GM19328 (cell line): ENCODE data around the gene PLCB2.

Experiments
- ATAC-seq: cut with Tn5 transposase; IDR thresholded peaks from one replicate; pipeline ENCODE4 v1.9.1; 2021; ENCODE audit warnings: mild to moderate bottlenecking, moderate library complexity; ENCODE audit not compliant: unreplicated experiment

The PLCB2 gene

GRCh38 chr15:40286794-40287193 is 20.9 kb downstream of the PLCB2 start:
- ATAC-seq, result no peak

GRCh38 chr15:40286061-40286532 is 21.6 kb downstream of the PLCB2 start:
- no peak for ATAC-seq

GRCh38 chr15:40285554-40286011 is 22.2 kb downstream of the PLCB2 start:
- no peak for ATAC-seq

DNA sequence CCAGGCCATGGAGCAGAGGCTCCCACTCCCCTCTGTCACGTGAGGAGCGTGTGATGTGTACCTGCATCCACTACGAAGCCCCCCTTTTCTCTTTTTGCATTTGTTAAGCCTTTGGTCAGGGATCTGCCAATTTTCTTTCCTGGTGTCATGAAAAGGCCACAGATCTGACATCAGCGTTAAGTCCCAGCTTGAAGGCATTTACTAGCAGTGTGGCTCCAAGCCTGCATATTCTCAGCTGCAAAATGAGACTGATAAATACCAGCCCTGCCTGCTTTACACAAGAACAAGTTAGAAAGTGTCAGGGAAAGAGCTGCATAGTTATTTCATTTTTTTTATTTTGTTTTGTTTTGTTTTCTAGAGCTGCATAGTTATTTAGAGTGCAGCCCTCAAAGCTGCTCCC is 22.6 kb downstream of the PLCB2 start:
- ATAC-seq, result no peak

- ATAC-seq, result no peak
These were observed 24.0 kb downstream of the PLCB2 start for GRCh38 chr15:40283615-40284300.

- ATAC-seq, result no peak
These were observed 24.7 kb downstream of the PLCB2 start, which contains the start of gene ANKRD63 for GRCh38 chr15:40282869-40283614. TSS of gene ANKRD63 (minus strand) at chr15:40283064. CDS start at chr15:40282586, 478 bp downstream.

DNA sequence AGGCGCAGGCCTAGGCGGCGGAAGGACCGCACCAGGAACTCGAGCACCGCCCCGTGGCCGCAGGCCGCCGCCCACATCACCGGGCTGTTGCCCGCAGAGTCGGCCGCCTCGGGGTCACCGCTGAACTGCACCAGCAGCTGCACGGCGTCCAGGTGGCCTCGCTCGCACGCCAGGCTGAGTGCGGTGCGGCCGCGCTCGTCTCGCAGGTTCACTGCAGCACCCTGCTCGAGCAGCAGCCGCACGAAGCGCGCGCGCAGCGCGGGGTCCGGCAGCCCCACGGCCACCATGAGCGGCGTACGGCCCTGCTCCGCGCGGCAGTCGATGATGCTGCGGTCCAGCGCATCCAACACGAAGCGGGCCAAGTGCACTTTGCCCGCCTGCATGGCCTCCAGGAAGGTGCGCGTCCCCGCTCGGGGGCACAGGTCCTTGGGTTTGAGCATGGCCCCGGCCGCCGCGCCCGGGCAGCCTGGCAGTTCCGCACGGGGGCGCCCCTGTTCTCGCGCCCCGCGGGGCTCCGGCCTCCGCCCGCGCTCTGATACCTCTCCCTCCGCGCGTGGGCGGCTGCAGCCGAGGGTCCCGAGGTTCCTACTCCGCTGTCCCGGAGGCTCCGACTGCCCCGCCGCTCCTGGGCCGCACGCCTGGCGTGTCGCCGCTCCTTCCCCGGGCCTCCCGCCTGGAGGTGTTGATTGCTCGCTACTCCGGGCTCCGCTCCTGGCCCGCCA is 25.4 kb downstream of the PLCB2 start:
- ATAC-seq, result no peak

DNA sequence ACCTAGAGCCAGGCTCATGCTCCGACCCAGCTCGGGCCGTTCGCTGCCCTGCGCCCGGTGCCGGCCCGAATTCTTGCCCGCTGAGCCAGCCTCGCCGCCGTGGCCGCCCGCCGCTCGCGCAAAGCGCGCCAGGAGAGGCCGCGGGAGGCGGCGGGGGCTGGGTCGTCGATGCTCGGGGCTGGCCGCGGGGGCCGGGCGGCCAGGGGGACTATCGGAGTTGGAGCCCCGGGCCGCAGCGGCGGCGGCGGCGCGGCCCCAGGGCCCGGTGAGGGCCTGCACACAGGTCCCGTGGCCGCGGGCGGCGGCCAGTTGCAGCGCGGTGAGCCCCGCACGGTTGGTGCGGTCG is 26.0 kb downstream of the PLCB2 start:
- ATAC-seq, result no peak

DNA sequence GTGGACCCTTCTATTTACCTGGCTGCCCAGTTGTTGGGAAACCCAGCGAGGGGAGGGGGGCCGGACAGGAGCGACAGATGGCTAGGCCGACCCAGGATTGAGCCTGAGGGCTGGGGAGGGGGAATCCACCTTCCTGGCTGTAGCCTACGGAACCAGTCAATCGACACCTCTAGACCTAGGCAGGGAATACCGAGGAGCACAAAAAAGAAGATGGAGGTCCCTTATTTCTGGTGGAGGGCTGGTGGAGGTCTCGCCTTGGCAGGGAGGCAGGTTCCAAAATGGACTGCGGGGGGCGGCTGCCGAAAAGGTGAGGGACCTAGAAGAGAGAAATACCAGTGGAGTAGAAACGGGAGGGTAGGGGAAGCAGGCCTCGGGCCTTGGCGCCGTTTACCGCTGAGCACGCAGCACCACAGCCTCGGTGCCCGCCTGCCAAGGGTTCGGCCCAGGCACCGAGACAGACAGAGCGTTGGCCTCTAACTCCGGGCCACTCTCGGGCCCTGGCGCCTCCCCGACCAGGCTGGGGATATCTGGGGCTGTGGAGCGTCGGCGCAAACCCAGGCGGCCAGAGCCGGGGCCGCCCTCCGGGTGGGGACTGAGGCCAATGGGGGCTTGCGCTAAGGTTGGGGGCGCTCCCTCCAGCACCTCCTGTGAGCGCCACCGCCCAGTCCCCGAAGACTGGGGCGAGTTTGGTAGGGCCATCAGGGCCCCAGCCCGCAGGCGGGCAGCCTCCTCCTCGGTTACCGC is 26.5 kb downstream of the PLCB2 start:
- ATAC-seq, result no peak

DNA sequence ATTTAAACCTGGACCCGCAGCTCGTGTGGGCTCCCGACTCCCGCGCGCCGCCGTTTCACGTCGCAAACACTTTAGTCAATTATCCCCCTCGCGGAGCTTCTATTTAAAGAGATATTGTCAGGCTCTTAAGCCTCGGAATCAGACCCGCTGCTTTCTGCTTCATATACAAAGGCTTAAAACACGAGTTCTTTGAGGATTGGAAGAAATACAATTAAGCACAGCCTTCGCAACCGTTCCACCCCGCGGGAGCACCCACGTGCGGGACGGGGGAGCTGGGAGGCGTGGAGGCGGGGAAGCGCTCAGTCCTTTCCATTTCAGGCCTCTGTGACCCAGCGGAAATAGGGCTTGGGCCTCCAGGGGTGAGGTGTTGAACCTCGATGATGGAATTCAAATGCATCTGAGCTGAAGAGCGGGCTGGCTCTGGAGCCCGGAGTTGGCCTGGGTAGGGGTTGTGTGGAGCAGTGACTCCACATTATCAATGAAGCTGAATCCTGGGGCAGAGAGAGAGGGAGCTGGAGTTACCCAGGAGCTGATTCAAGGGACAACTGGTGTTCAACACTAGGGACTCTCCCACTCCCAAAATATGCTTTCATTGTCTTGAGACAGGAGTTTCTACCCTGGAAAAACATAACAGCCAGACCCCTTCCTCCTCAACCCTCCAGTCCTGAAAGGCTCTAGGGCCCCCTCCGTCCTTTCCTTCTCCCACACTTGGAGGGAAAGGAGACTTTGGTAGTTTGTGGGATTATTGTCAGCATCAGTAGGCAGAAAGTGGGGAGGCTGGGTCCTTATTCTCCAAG is 27.3 kb downstream of the PLCB2 start:
- no peak for ATAC-seq

DNA sequence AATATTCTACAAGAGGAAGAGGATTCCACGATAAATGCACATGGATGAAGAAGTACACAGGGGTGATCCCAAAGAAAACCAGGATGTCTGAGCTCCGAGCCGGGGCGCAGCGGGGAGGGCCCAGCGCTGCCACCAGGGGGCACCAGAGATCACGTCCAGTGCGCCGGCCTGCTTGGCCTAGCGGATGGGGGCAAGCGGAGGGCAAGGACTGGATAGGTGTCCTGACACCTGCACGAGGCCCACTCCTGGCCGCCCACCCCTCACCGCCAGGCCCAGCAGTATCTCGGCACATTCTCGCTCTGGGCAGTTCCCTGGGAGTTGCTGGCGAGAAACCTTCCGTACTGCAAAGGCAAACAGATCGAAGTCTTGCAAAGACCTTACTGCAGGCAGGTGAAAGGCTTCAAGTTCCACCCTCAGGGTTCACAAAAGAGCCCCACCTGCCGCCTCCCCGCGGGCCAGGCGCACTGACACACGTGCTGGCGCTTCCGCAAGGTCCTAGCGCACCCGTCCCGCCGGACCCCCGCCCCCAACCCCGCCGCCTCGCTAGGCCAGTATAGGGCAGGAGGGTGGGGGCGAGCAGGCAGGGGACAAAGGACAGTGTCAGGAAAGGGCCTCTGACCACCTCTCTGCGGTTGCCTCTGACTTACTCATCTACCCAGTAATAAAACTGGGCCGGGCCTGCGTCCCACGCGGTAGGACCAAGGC is 28.1 kb downstream of the PLCB2 start:
- ATAC-seq, result no peak

GRCh38 chr15:40278026-40278425 is 29.7 kb downstream of the PLCB2 start:
- ATAC-seq, result no peak

- ATAC-seq, result no peak
These were observed 30.3 kb downstream of the PLCB2 start for GRCh38 chr15:40277471-40277870.

DNA sequence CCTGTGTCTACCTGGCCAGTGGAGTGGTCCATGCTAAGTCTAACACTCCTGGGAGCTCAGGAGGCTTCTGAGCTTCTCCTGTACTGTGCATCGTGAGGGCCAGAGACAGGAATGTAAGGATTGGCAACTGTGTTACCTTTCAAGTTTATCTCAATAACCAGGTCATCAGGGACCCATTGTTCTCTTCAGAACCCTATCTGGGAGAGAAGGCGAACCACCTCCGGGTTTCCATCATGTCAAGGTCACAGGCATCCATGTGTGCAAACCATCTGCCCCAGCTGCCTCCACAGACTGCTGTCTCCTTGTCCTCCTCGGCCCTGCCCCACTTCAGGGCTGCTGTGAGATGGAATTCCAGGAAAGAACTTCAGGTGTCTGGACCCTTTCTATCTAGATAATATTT is 30.8 kb downstream of the PLCB2 start:
- ATAC-seq, result no peak

- no peak for ATAC-seq
These were observed 31.8 kb downstream of the PLCB2 start for GRCh38 chr15:40275954-40276353.

DNA sequence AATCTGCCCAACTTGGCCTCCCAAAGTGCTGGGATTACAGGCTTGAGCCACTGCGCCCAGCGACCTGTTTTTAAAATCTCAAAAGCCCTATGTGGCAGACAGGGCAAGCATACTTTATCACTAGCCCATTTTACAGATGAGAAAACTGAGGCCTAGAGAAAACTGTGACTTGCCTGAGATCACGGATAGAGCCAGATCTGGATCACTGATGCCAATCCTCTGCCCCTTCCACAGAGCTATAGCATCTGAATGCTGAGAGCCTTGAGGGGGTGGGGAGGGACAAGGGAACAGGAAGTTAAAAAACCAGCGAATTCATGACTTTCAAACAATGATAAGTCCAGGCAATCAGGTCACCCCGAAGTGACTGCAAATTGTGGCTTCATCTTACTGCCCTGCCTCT is 32.2 kb downstream of the PLCB2 start:
- no peak for ATAC-seq

DNA sequence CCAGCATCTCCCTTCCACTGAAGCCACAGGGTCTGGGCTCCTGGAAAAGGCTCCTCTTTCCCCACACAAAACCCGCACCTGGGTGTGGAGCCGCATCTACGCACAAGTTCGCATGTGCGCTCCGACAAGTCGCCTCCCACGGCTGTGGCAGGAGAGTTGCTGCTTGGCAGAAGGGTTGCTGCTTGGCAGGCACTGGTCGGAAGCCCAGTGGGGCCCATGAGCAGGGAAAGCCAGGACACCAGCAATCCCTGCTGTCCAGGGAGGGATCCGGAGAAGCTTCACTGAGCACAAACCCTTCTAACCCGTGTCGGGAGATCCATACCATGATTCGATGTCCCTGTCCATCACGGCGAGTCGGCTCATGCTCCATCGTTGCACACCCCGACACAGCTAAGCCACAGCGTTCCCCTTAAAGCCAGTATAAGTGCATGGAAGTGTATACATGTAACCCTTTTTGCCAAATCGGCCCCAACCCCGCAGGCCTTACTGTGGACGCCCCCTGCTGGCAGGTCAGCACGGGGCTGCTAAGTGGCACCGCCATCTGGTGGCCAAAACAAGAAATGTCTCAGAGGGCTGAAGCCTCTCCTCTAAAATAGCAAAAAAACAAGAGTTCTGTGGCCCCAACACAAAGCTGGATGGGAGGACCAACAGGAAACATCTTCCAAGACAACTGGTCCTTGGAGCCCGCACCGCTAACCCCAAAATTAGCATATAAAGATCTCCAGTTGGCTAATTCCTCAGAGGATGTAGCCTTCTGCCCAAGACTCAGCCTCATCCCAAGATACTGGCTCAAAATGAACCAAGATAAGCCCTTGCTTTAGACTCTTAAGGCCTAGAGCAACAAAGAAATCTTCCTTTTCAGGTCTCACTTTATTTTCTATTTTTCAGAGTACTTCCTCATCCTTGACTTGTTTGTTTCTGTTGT is 33.1 kb downstream of the PLCB2 start:
- ATAC-seq, result no peak

- ATAC-seq, result no peak
These were observed 34.3 kb downstream of the PLCB2 start for GRCh38 chr15:40273428-40273827.
